HEK293 (cell line): ENCODE data around the gene RNU1-2.

Source experiments
- ATF2 ChIP-seq: fragments of 450-650 bp; formaldehyde crosslinking; IDR thresholded peaks from 2 replicates; pipeline ENCODE4 v1.5.1; 2016; ENCODE audit warnings: missing biosample characterization, missing genetic modification characterization, low read depth
- GLI2 ChIP-seq: fragments of 450-650 bp; formaldehyde crosslinking; IDR thresholded peaks from 2 replicates; pipeline ENCODE4; 2017; ENCODE audit warnings: missing biosample characterization, missing genetic modification characterization, low read depth, borderline replicate concordance
- KLF16 ChIP-seq: fragments of 450-650 bp; formaldehyde crosslinking; IDR thresholded peaks from 2 replicates; pipeline ENCODE4 v1.5.1; 2017; ENCODE audit warnings: missing biosample characterization, missing genetic modification characterization
- KLF7 ChIP-seq: fragments of 450-650 bp; formaldehyde crosslinking; IDR thresholded peaks from 2 replicates; pipeline ENCODE4 v1.5.1; 2016; ENCODE audit warnings: missing biosample characterization, missing genetic modification characterization, borderline replicate concordance
- MZF1 ChIP-seq: fragments of 450-650 bp; formaldehyde crosslinking; IDR thresholded peaks from 2 replicates; pipeline ENCODE4 v1.5.1; 2017; ENCODE audit warnings: missing biosample characterization, missing genetic modification characterization, borderline replicate concordance
- OSR2 ChIP-seq: fragments of 450-650 bp; formaldehyde crosslinking; IDR thresholded peaks from 2 replicates; pipeline ENCODE4 v1.5.1; 2016; ENCODE audit warnings: missing biosample characterization, missing genetic modification characterization
- SP7 ChIP-seq: fragments of 450-650 bp; formaldehyde crosslinking; IDR thresholded peaks from 2 replicates; pipeline ENCODE4 v1.5.1; 2016; ENCODE audit warnings: missing biosample characterization, missing genetic modification characterization
- TCF7L2 ChIP-seq: IDR thresholded peaks from 2 replicates; pipeline ENCODE4 v1.6.1; 2011; ENCODE audit warnings: low read depth, mild to moderate bottlenecking, inconsistent platforms, low read length, moderate library complexity, borderline replicate concordance
- YY2 ChIP-seq: fragments of 450-650 bp; formaldehyde crosslinking; IDR thresholded peaks from 2 replicates; pipeline ENCODE4 v1.5.1; 2016; ENCODE audit warnings: missing biosample characterization, missing genetic modification characterization
- ZBTB21 ChIP-seq: fragments of 450-650 bp; formaldehyde crosslinking; IDR thresholded peaks from 2 replicates; pipeline ENCODE4 v1.5.1; 2017; ENCODE audit warnings: missing biosample characterization, missing genetic modification characterization
- ZIC2 ChIP-seq: fragments of 450-650 bp; formaldehyde crosslinking; IDR thresholded peaks from 2 replicates; pipeline ENCODE4 v1.5.1; 2016; ENCODE audit warnings: missing biosample characterization, missing genetic modification characterization
- ZNF10 ChIP-seq: fragments of 450-650 bp; formaldehyde crosslinking; IDR thresholded peaks from 2 replicates; pipeline ENCODE4 v1.5.1; 2017; ENCODE audit warnings: missing biosample characterization, missing genetic modification characterization
- ZNF146 ChIP-seq: fragments of 450-650 bp; formaldehyde crosslinking; IDR thresholded peaks from 2 replicates; pipeline ENCODE4 v1.5.1; 2016; ENCODE audit warnings: missing biosample characterization, missing genetic modification characterization
- ZNF266 ChIP-seq: fragments of 450-650 bp; formaldehyde crosslinking; IDR thresholded peaks from 2 replicates; pipeline ENCODE4 v1.5.1; 2016; ENCODE audit warnings: missing biosample characterization, missing genetic modification characterization, low read depth
- ZNF280C ChIP-seq: fragments of 450-650 bp; formaldehyde crosslinking; IDR thresholded peaks from 2 replicates; pipeline ENCODE4 v1.5.1; 2016; ENCODE audit warnings: missing biosample characterization, missing genetic modification characterization
- ZNF335 ChIP-seq: fragments of 450-650 bp; formaldehyde crosslinking; conservative IDR thresholded peaks from 2 replicates; pipeline ENCODE4 v1.5.1; 2016; ENCODE audit warnings: missing biosample characterization, missing genetic modification characterization
- ZNF341 ChIP-seq: fragments of 450-650 bp; formaldehyde crosslinking; IDR thresholded peaks from 2 replicates; pipeline ENCODE4; 2016; ENCODE audit warnings: low read depth, missing biosample characterization, missing genetic modification characterization
- ZNF366 ChIP-seq: fragments of 450-650 bp; formaldehyde crosslinking; conservative IDR thresholded peaks from 2 replicates; pipeline ENCODE4 v1.5.1; 2016; ENCODE audit warnings: missing biosample characterization, missing genetic modification characterization
- ZNF404 ChIP-seq: fragments of 450-650 bp; formaldehyde crosslinking; IDR thresholded peaks from 2 replicates; pipeline ENCODE4 v1.5.1; 2017; ENCODE audit warnings: missing biosample characterization, missing genetic modification characterization
- ZNF488 ChIP-seq: fragments of 450-650 bp; formaldehyde crosslinking; IDR thresholded peaks from 2 replicates; pipeline ENCODE4 v1.5.1; 2016; ENCODE audit warnings: missing biosample characterization, missing genetic modification characterization
- ZNF600 ChIP-seq: fragments of 450-650 bp; formaldehyde crosslinking; IDR thresholded peaks from 2 replicates; pipeline ENCODE4 v1.5.1; 2016; ENCODE audit warnings: missing biosample characterization, missing genetic modification characterization
- ZNF768 ChIP-seq: fragments of 450-650 bp; formaldehyde crosslinking; IDR thresholded peaks from 2 replicates; pipeline ENCODE4 v1.5.1; 2018; ENCODE audit warnings: missing biosample characterization, mild to moderate bottlenecking, missing genetic modification characterization
- ZSCAN30 ChIP-seq: fragments of 450-650 bp; IDR thresholded peaks from 2 replicates; pipeline ENCODE4 v1.5.1; 2018; ENCODE audit warnings: missing biosample characterization, mild to moderate bottlenecking, missing genetic modification characterization, moderate library complexity
- ZSCAN5A ChIP-seq: fragments of 450-650 bp; formaldehyde crosslinking; IDR thresholded peaks from 2 replicates; pipeline ENCODE4 v1.5.1; 2016; ENCODE audit warnings: missing biosample characterization, missing genetic modification characterization
- TF ChIP-seq, protein P1 (sequence below): fragments of 450-650 bp; formaldehyde crosslinking; IDR thresholded peaks from 2 replicates; pipeline ENCODE4 v1.5.1; 2016; ENCODE audit warnings: missing biosample characterization, missing genetic modification characterization
- TF ChIP-seq, protein P2 (sequence below): fragments of 450-650 bp; formaldehyde crosslinking; IDR thresholded peaks from 2 replicates; pipeline ENCODE4 v1.5.1; 2016; ENCODE audit warnings: missing biosample characterization, missing genetic modification characterization
- TF ChIP-seq, protein P3 (sequence below): fragments of 450-650 bp; formaldehyde crosslinking; conservative IDR thresholded peaks from 2 replicates; pipeline ENCODE4 v1.5.1; 2016; ENCODE audit warnings: low read depth, missing biosample characterization, missing genetic modification characterization

The RNU1-2 gene

GRCh38 chr1:16904560-16905109 lies 8.9 kb downstream of the RNU1-2 start (continued):
- peak; percentile 66 for TF ChIP-seq KLF16 (tag by site-specific recombination)
- peak; percentile 3; the same call in 1 of the 2 replicates for TF ChIP-seq OSR2 (tag by site-specific recombination)
- TF ChIP-seq ZNF366, result peak; percentile 97
- TF ChIP-seq ZNF404 (tag by site-specific recombination), result no peak
- no peak; the same call in 1 of the 2 replicates for TF ChIP-seq MZF1 (tag by site-specific recombination)
- TF ChIP-seq ZSCAN5A, result no peak
- TF ChIP-seq, protein P1, sequence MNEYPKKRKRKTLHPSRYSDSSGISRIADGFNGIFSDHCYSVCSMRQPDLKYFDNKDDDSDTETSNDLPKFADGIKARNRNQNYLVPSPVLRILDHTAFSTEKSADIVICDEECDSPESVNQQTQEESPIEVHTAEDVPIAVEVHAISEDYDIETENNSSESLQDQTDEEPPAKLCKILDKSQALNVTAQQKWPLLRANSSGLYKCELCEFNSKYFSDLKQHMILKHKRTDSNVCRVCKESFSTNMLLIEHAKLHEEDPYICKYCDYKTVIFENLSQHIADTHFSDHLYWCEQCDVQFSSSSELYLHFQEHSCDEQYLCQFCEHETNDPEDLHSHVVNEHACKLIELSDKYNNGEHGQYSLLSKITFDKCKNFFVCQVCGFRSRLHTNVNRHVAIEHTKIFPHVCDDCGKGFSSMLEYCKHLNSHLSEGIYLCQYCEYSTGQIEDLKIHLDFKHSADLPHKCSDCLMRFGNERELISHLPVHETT (tag by site-specific recombination), result 0 out of 2 replicates have a peak, but pooled peaks have one; percentile 40
- peak; percentile 77 for TF ChIP-seq ZIC2 (tag by site-specific recombination)
- no peak for TF ChIP-seq ZNF266 (tag by site-specific recombination)
- TF ChIP-seq ZNF10 (tag by site-specific recombination), result no peak
- TF ChIP-seq YY2 (tag by site-specific recombination), result peak; percentile 49
- TF ChIP-seq ATF2, result peak; percentile 99
- TF ChIP-seq KLF7 (tag by site-specific recombination), result peak; percentile 4; the same call in 1 of the 2 replicates
- TF ChIP-seq ZNF600 (tag by site-specific recombination), result 0 out of 2 replicates have a peak, but pooled peaks have one; percentile 6
- 0 out of 2 replicates have a peak, but pooled peaks have one; percentile 9 for TF ChIP-seq ZNF146
- TF ChIP-seq, protein P2, sequence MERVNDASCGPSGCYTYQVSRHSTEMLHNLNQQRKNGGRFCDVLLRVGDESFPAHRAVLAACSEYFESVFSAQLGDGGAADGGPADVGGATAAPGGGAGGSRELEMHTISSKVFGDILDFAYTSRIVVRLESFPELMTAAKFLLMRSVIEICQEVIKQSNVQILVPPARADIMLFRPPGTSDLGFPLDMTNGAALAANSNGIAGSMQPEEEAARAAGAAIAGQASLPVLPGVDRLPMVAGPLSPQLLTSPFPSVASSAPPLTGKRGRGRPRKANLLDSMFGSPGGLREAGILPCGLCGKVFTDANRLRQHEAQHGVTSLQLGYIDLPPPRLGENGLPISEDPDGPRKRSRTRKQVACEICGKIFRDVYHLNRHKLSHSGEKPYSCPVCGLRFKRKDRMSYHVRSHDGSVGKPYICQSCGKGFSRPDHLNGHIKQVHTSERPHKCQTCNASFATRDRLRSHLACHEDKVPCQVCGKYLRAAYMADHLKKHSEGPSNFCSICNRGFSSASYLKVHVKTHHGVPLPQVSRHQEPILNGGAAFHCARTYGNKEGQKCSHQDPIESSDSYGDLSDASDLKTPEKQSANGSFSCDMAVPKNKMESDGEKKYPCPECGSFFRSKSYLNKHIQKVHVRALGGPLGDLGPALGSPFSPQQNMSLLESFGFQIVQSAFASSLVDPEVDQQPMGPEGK, result peak; percentile 97
- TF ChIP-seq ZNF768 (tag by site-specific recombination), result no peak
- TF ChIP-seq, protein P3, sequence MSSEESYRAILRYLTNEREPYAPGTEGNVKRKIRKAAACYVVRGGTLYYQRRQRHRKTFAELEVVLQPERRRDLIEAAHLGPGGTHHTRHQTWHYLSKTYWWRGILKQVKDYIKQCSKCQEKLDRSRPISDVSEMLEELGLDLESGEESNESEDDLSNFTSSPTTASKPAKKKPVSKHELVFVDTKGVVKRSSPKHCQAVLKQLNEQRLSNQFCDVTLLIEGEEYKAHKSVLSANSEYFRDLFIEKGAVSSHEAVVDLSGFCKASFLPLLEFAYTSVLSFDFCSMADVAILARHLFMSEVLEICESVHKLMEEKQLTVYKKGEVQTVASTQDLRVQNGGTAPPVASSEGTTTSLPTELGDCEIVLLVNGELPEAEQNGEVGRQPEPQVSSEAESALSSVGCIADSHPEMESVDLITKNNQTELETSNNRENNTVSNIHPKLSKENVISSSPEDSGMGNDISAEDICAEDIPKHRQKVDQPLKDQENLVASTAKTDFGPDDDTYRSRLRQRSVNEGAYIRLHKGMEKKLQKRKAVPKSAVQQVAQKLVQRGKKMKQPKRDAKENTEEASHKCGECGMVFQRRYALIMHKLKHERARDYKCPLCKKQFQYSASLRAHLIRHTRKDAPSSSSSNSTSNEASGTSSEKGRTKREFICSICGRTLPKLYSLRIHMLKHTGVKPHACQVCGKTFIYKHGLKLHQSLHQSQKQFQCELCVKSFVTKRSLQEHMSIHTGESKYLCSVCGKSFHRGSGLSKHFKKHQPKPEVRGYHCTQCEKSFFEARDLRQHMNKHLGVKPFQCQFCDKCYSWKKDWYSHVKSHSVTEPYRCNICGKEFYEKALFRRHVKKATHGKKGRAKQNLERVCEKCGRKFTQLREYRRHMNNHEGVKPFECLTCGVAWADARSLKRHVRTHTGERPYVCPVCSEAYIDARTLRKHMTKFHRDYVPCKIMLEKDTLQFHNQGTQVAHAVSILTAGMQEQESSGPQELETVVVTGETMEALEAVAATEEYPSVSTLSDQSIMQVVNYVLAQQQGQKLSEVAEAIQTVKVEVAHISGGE (tag by site-specific recombination), result peak; percentile 89
- TF ChIP-seq GLI2, result no peak
- TF ChIP-seq ZNF280C (tag by site-specific recombination), result no peak
- peak; percentile 40 for TF ChIP-seq ZNF335 (tag by site-specific recombination)
- TF ChIP-seq TCF7L2, result no peak; the same call in 1 of the 2 replicates
- TF ChIP-seq ZSCAN30 (tag by site-specific recombination), result peak; percentile 82
- no peak for TF ChIP-seq ZNF488 (tag by site-specific recombination)
- peak; percentile 76; the same call in 1 of the 2 replicates for TF ChIP-seq ZBTB21 (tag by site-specific recombination)
- TF ChIP-seq ZNF341 (tag by site-specific recombination), result peak; percentile 93
- peak; percentile 77; the same call in 1 of the 2 replicates for TF ChIP-seq SP7 (tag by site-specific recombination)
